ENCODE measurements around the gene CEP104.

GRCh38 chr1:3827813-3828307 is 29.2 kb downstream of the CEP104 start:
- TF ChIP-seq CTCF (IDR thresholded peaks at IDR 0.05) (no peak), POLR2A (IDR thresholded peaks at IDR 0.05) (no peak)
